Parathyroid adenoma (tissue), 2 donors: ENCODE measurements around the gene CSKMT.
A peak's percentile ranks its signal among the peaks of the same experiment; 100 is the strongest.

Experiments used
- H2AFZ ChIP-seq: fragments of 300-600 bp; sonication (generic); one replicate; pipeline ENCODE4 v1.7.0; 2017; ENCODE audit warnings: antibody characterized with exemption, mild to moderate bottlenecking
- H3K27ac ChIP-seq: fragments of 300-600 bp; sonication (generic); one replicate; pipeline ENCODE4 v1.7.0; 2017
- H3K27me3 ChIP-seq: fragments of 300-600 bp; sonication (generic); one replicate; pipeline ENCODE4 v1.7.0; 2017; ENCODE audit warnings: low read length; ENCODE audit not compliant: control insufficient read depth, insufficient read depth
- H3K36me3 ChIP-seq: fragments of 300-600 bp; sonication (generic); one replicate; pipeline ENCODE4 v1.7.0; 2017; ENCODE audit warnings: low read length; ENCODE audit not compliant: control insufficient read depth, insufficient read depth
- H3K4me1 ChIP-seq: fragments of 300-600 bp; sonication (generic); one replicate; pipeline ENCODE4 v1.7.0; 2017; ENCODE audit warnings: control low read depth
- H3K4me2 ChIP-seq: fragments of 300-600 bp; sonication (generic); one replicate; pipeline ENCODE4 v1.7.0; 2017; ENCODE audit warnings: low read length
- H3K4me3 ChIP-seq: fragments of 300-600 bp; sonication (generic); one replicate; pipeline ENCODE4 v1.7.0; 2017; ENCODE audit warnings: low read depth, low read length
- H3K79me2 ChIP-seq: fragments of 300-600 bp; sonication (generic); one replicate; pipeline ENCODE4 v1.7.0; 2017; ENCODE audit warnings: control low read depth
- H3K9ac ChIP-seq: fragments of 300-600 bp; sonication (generic); one replicate; pipeline ENCODE4 v1.7.0; 2017; ENCODE audit warnings: mild to moderate bottlenecking
- H3K9me3 ChIP-seq: fragments of 300-600 bp; sonication (generic); one replicate; pipeline ENCODE4 v1.7.0; 2017; ENCODE audit warnings: low read length; ENCODE audit not compliant: control insufficient read depth
- TF ChIP-seq, protein P1 (sequence below): fragments of 300-600 bp; sonication (generic); IDR thresholded peaks from one replicate; pipeline ENCODE4 v1.7.0; 2017; ENCODE audit warnings: antibody characterized with exemption, mild to moderate bottlenecking
- donor health status: primary hyperparathyroidism.

CSKMT gene

DNA sequence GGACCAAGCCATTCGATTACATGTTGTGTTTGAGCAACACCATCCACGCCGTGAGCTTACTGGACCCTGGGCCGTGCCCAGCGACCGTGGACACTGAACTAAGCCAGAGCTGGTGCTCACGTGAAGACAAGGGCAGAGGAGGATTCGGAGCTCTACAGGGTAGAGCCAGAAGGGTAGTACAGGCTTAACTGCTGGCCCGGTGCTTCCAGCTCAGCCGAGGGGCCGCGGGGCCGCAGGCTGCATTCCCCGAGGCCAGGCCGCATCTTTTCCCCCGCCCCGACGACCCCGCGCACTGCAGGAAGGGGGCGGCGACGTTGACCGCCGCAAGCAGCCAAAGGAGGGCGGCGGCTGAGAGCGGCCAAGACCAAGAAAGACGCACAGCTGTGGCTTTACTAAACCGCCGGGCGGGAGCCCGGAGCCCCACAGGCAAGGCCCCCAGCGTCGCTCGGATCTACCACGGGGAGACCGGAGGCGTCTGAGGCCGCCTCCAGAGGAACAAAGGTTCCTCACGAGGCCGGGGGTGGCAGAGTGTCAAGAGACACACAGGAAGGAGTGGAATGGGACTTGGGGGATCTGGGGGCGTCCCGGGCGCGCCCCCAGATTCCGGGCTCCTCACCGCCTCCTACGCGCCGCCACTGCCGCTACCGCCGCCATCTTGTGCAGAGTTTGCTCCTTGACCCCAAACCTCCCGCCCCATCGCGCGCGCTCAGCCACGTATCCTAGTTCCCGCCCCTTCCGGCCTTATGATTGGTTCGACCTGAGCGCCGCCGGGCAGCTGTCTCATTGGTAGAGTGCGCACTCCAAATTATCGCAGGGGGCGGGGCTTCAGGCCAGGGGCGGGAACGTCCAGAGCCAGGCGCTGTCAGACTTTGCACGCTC is 18.9 kb upstream of the CSKMT start, which contains the start of gene GANAB:
Gene GANAB, minus strand, starts transcription at position 668 of the 879 bp plus-strand sequence. Its CDS starts 14 bp downstream, at position 654.
- TF ChIP-seq, protein P1, sequence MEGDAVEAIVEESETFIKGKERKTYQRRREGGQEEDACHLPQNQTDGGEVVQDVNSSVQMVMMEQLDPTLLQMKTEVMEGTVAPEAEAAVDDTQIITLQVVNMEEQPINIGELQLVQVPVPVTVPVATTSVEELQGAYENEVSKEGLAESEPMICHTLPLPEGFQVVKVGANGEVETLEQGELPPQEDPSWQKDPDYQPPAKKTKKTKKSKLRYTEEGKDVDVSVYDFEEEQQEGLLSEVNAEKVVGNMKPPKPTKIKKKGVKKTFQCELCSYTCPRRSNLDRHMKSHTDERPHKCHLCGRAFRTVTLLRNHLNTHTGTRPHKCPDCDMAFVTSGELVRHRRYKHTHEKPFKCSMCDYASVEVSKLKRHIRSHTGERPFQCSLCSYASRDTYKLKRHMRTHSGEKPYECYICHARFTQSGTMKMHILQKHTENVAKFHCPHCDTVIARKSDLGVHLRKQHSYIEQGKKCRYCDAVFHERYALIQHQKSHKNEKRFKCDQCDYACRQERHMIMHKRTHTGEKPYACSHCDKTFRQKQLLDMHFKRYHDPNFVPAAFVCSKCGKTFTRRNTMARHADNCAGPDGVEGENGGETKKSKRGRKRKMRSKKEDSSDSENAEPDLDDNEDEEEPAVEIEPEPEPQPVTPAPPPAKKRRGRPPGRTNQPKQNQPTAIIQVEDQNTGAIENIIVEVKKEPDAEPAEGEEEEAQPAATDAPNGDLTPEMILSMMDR = no peak
- peaks cover 3% of the 10 kb centered on the region for H3K4me1 ChIP-seq
- no peaks in the 10 kb centered on the region for H3K36me3 ChIP-seq
- H3K79me2 ChIP-seq = peaks cover 10% of the 10 kb centered on the region
- peak within 1 kb of the TSS; percentile 60 for H2AFZ ChIP-seq
- H3K9ac ChIP-seq = peak within 1 kb of the TSS; percentile 35
- H3K27me3 ChIP-seq = no peaks in the 10 kb centered on the region
- H3K9me3 ChIP-seq = no peaks in the 10 kb centered on the region
- peak within 1 kb of the TSS; percentile 87 for H3K27ac ChIP-seq
- peak within 1 kb of the TSS; percentile 76 for H3K4me3 ChIP-seq
- H3K4me2 ChIP-seq = peak within 1 kb of the TSS; percentile 86

DNA sequence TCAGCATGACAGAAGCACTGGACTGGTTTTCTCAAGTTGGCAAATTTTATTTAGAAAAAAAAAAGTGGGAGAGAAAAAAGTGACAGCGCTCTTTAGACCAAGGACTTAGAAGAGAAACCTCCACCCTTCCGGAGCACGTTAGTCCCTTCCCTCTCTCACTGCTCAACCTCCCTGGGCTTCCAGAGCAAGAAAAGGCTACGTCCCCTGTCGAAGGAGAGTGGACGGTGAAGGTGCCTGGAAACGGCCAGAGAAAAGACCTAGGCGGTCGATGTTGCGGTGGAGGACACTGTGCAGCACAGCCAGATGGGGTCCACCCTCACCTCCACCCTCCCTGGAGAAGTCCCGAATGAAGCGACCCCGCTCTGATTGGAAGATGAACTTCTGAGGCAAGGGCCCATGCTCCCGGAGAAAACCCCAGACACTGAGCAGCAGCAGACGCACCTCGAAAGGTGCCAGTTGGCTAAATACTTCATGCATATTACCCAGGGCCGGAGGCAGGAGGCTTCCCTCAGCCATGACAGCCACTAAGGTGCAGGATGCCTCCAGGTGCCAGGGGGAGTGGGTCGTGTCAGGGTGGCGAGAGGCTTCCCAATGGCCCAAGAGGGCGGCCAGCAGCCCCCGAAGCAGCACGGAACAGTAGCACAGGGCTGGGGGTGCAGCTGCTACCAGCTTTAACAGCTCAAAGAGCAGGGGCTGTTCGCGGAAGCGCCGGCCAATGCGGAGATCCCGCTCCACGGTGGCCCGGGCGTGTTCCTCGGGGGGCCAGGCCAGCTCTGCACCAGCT is 18.1 kb upstream of the CSKMT start:
- Histone ChIP-seq H3K4me1 (peaks cover 3% of the 10 kb centered on the region), H3K9ac (no peak overlapping the region), H3K36me3 (no peaks in the 10 kb centered on the region), H3K27ac (no peak overlapping the region), H3K79me2 (peaks cover 10% of the 10 kb centered on the region), H2AFZ (no peak overlapping the region), H3K4me2 (no peak overlapping the region), H3K9me3 (no peaks in the 10 kb centered on the region), H3K4me3 (no peak overlapping the region), H3K27me3 (no peaks in the 10 kb centered on the region)
- TF ChIP-seq, protein P1 = no peak

DNA sequence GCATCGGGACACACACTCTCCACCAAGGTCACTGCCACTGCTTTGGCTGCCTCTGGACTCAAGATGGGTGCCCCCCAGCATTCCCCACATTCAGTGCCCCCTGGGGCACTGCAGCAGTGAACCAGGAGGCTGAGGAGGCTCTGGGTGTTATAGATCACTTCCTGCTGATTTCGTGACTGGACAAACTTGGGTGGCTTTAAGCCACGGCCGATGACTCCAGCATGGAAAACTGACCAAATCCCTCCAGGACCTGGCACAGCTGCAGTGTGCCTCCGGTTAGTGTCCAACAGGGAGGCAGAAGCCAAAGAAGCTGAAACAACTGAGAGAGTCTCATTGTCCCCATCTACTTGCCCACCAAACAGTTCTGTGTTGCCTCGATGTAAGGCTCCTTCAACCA is 17.5 kb upstream of the CSKMT start:
- H3K36me3 ChIP-seq = no peaks in the 10 kb centered on the region
- H3K27me3 ChIP-seq = no peaks in the 10 kb centered on the region
- no peak overlapping the region for H3K27ac ChIP-seq
- H3K9ac ChIP-seq = no peak overlapping the region
- H3K4me2 ChIP-seq = no peak overlapping the region
- no peak overlapping the region for H2AFZ ChIP-seq
- no peaks in the 10 kb centered on the region for H3K9me3 ChIP-seq
- H3K4me1 ChIP-seq = peaks cover 3% of the 10 kb centered on the region
- H3K79me2 ChIP-seq = peaks cover 12% of the 10 kb centered on the region
- TF ChIP-seq, protein P1 = no peak
- H3K4me3 ChIP-seq = no peak overlapping the region

DNA sequence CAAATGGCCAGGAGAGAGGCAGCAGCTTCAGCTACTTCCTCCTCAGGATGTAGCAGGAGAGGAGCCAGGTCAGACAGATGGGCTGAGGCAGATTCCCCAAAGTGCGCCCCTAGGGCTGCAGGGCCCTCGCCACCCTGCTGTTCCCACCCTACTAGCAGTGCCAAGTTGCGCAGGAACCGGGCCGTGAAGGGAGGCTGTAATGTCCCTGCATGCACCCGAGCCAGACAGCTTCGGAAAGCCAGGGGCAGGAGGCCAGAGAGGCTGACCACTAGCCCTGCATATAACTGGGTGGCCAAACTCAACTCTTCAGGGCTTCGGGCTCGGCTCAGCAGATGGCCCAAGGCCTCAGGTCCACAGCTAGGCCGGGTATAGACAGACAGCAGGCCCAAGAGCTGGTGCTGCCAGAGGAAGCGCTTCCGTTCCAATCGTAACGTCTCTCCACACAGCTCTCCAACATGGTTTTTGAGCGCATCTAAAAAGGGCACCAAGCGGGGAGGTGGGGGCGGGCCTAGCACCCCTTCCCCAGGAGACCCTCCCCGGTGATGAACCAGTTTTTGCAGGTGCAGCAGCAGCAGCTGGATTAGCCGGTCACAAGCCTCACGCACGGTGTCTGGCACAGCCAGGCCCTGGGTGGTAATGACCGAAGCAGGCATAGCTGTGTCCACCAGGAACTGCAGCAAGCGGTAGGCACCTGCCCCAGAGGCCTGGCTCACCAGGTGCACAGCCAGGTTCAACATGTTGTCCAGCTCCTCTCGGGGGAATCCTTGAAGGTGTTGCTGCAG is 16.7 kb upstream of the CSKMT start:
- Histone ChIP-seq H3K4me3 (no peak overlapping the region), H3K79me2 (peaks cover 14% of the 10 kb centered on the region), H3K27ac (no peak overlapping the region), H3K4me1 (peaks cover 3% of the 10 kb centered on the region), H3K9ac (no peak overlapping the region), H3K4me2 (no peak overlapping the region), H3K36me3 (no peaks in the 10 kb centered on the region), H3K27me3 (no peaks in the 10 kb centered on the region), H2AFZ (no peak overlapping the region), H3K9me3 (no peaks in the 10 kb centered on the region)
- TF ChIP-seq, protein P1 = no peak
